NCI-H2227 treated with DMSO at 0.1 percent for 48 hours (cell line): ENCODE data around the gene SLC45A3.
"Not testable (repeated sequence)": the region's sequence is repeated elsewhere in the genome, so short reads cannot be mapped to it uniquely, and the experiment has no call there.

Experiments
- DNase-seq: peaks from one replicate; lab custom pipeline; 2025; lab: John Stamatoyannopoulos, UW

Gene SLC45A3

GRCh38 chr1:205680073-205680851 is at the start of gene SLC45A3:
Gene SLC45A3, minus strand, starts transcription at chr1:205680509. Its CDS starts 15,853 bp downstream, at chr1:205664656.
- peak; percentile 55 for DNase-seq

GRCh38 chr1:205726619-205727125 is 46.4 kb upstream of the SLC45A3 start:
- no peak for DNase-seq

- no peak for DNase-seq
These were observed 45.2 kb upstream of the SLC45A3 start for GRCh38 chr1:205725514-205725913.

- not testable (repeated sequence) for DNase-seq
These were observed 40.4 kb upstream of the SLC45A3 start for GRCh38 chr1:205720740-205721139.

GRCh38 chr1:205719762-205720161 is 39.5 kb upstream of the SLC45A3 start:
- no peak for DNase-seq

- DNase-seq, result no peak
These were observed 38.7 kb upstream of the SLC45A3 start for GRCh38 chr1:205719015-205719414.

GRCh38 chr1:205716371-205717132 is 36.2 kb upstream of the SLC45A3 start:
- no peak for DNase-seq

GRCh38 chr1:205715628-205716027 is 35.3 kb upstream of the SLC45A3 start:
- no peak for DNase-seq

GRCh38 chr1:205714906-205715246 is 34.6 kb upstream of the SLC45A3 start:
- DNase-seq, result no peak

GRCh38 chr1:205714190-205714905 is 34.0 kb upstream of the SLC45A3 start:
- DNase-seq, result no peak

- peak; percentile 80 for DNase-seq
These were observed 31.1 kb upstream of the SLC45A3 start for GRCh38 chr1:205711105-205712048.

GRCh38 chr1:205710201-205711062 is 30.1 kb upstream of the SLC45A3 start:
- no peak for DNase-seq

- no peak for DNase-seq
These were observed 29.3 kb upstream of the SLC45A3 start for GRCh38 chr1:205709640-205710039.

- DNase-seq, result no peak
These were observed 28.7 kb upstream of the SLC45A3 start for GRCh38 chr1:205709059-205709398.

- no peak for DNase-seq
These were observed 26.5 kb upstream of the SLC45A3 start for GRCh38 chr1:205706601-205707502.

- no peak for DNase-seq
These were observed 24.6 kb upstream of the SLC45A3 start for GRCh38 chr1:205704903-205705302.

GRCh38 chr1:205703072-205703471 is 22.8 kb upstream of the SLC45A3 start:
- no peak for DNase-seq

GRCh38 chr1:205701891-205702290 is 21.6 kb upstream of the SLC45A3 start:
- DNase-seq, result no peak

GRCh38 chr1:205701420-205701819 is 21.1 kb upstream of the SLC45A3 start:
- no peak for DNase-seq
